ENCODE measurements around the gene PDLIM7. TPM values are rescaled to one million over a fixed set of nuclear protein-coding genes. Genes with fewer than 3 reads are reported as not detected.

The PDLIM7 gene
- total and polyA plus RNA-seq, 2 of the 8 experiments (the other 6 are each of a cell fraction or from before 2014, with no cell fraction given) = 67.3 to 94.2 TPM

- TF ChIP-seq RNF2 (IDR thresholded peaks at IDR 0.05; ENCODE audit: borderline replicate concordance, low read depth, low read length, missing control alignments, poor library complexity, severe bottlenecking) (no peak), FOSL1 (IDR thresholded peaks at IDR 0.05; ENCODE audit: insufficient read depth, low read depth, low read length) (peak; percentile 47; the same call in 1 of the 2 replicates), TAF7 (optimal IDR thresholded peaks at IDR 0.05; ENCODE audit: borderline replicate concordance, low read depth, low read length) (peak; percentile 73), HDAC6 (IDR thresholded peaks at IDR 0.05; ENCODE audit: low read depth, low read length) (no peak), HDAC2 (IDR thresholded peaks at IDR 0.05; ENCODE audit: borderline replicate concordance in 1 of 2, low read depth in 2 of 2, low read length in 2 of 2) (peak in 1 of 2 experiments; percentile 90; a peak in 2 of 4 replicates), JUN (IDR thresholded peaks at IDR 0.05; ENCODE audit: low read depth, low read length) (no peak), SP1 (IDR thresholded peaks at IDR 0.05; ENCODE audit: low read depth, low read length) (peak; percentile 82), EGR1 (IDR thresholded peaks at IDR 0.05; ENCODE audit: borderline replicate concordance, low read depth, low read length) (peak; percentile 52), NRF1 (IDR thresholded peaks at IDR 0.05; ENCODE audit: low read depth, low read length) (no peak), TBP (IDR thresholded peaks at IDR 0.05; ENCODE audit: low read depth, low read length) (peak; percentile 95), KDM1A (IDR thresholded peaks at IDR 0.05; ENCODE audit: borderline replicate concordance, low read length) (peak; percentile 98), GTF2F1 (IDR thresholded peaks at IDR 0.05; ENCODE audit: borderline replicate concordance, low read depth, low read length) (0 out of 2 replicates have a peak, but pooled peaks have one; percentile 62), ASH2L (IDR thresholded peaks at IDR 0.05; ENCODE audit: low read length) (peak; percentile 36), TAF1 (IDR thresholded peaks at IDR 0.05; ENCODE audit: low read depth, low read length) (peak; percentile 95), SP4 (IDR thresholded peaks at IDR 0.05; ENCODE audit: low read length) (peak; percentile 84; the same call in 1 of the 2 replicates), SUZ12 (IDR thresholded peaks at IDR 0.05; ENCODE audit: low read length) (0 out of 2 replicates have a peak, but pooled peaks have one; percentile 10), SIN3A (conservative IDR thresholded peaks at IDR 0.05 in 1 of 2, IDR thresholded peaks at IDR 0.05 in 1 of 2; ENCODE audit: low read depth in 1 of 2, low read length in 2 of 2) (0 out of 4 replicates have a peak, but pooled peaks of 1 of the 2 experiments have one; percentile 25), PHF8 (conservative IDR thresholded peaks at IDR 0.05; ENCODE audit: low read depth, low read length) (peak; percentile 89)
- TF ChIP-seq, protein P1, sequence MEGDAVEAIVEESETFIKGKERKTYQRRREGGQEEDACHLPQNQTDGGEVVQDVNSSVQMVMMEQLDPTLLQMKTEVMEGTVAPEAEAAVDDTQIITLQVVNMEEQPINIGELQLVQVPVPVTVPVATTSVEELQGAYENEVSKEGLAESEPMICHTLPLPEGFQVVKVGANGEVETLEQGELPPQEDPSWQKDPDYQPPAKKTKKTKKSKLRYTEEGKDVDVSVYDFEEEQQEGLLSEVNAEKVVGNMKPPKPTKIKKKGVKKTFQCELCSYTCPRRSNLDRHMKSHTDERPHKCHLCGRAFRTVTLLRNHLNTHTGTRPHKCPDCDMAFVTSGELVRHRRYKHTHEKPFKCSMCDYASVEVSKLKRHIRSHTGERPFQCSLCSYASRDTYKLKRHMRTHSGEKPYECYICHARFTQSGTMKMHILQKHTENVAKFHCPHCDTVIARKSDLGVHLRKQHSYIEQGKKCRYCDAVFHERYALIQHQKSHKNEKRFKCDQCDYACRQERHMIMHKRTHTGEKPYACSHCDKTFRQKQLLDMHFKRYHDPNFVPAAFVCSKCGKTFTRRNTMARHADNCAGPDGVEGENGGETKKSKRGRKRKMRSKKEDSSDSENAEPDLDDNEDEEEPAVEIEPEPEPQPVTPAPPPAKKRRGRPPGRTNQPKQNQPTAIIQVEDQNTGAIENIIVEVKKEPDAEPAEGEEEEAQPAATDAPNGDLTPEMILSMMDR (IDR thresholded peaks at IDR 0.05; ENCODE audit: control extremely low read depth in 1 of 3, insufficient read depth in 1 of 3, low read depth in 1 of 3, low read length in 3 of 3) = peak in 1 of 3 experiments; percentile 7; a peak in 1 of 4 replicates
These were observed at the start of gene PDLIM7 (continued) for GRCh38 chr5:177497292-177498012.

All from H1 (cell line).